ENCODE data around the gene STPG2. TPM values are rescaled to one million over a fixed set of nuclear protein-coding genes. Genes with fewer than 3 reads are reported as not detected.

STPG2 gene
- total RNA-seq, 1 donor from 2014 or later = 0.15 TPM

- ATAC-seq = no peak
- DNase-seq = no peak
- intact Hi-C loops (cut with micrococcal nuclease) = no loop called here
These were observed 275.2 kb downstream of the STPG2 start for GRCh38 chr4:97868097-97868496.

- intact Hi-C loops (cut with micrococcal nuclease) = no loop called here
- no peak for DNase-seq
- ATAC-seq = no peak
These were observed 275.7 kb downstream of the STPG2 start for GRCh38 chr4:97867557-97868091.

GRCh38 chr4:97866821-97867556, 276.3 kb downstream of the STPG2 start:
- DNase-seq (no peak), ATAC-seq (no peak)
- intact Hi-C loops (cut with micrococcal nuclease) = no loop called here

GRCh38 chr4:97851115-97851514, 292.2 kb downstream of the STPG2 start:
- intact Hi-C loops (cut with micrococcal nuclease) = no loop called here
- no peak for DNase-seq
- ATAC-seq = no peak

GRCh38 chr4:97845758-97846157, 297.5 kb downstream of the STPG2 start:
- no peak for ATAC-seq
- intact Hi-C loops (cut with micrococcal nuclease) = no loop called here
- no peak for DNase-seq

GRCh38 chr4:97841512-97841911, 301.8 kb downstream of the STPG2 start:
- intact Hi-C loops (cut with micrococcal nuclease) = no loop called here
- ATAC-seq = no peak

GRCh38 chr4:97836662-97837061, 306.6 kb downstream of the STPG2 start:
- no peak for ATAC-seq
- DNase-seq = no peak
- intact Hi-C loops (cut with micrococcal nuclease) = no loop called here

More at GRCh38 chr4:97841512-97841911, 301.8 kb downstream of the STPG2 start:
- no peak for DNase-seq

GRCh38 chr4:97828646-97829045, 314.6 kb downstream of the STPG2 start:
- DNase-seq (no peak), ATAC-seq (no peak)
- intact Hi-C loops (cut with micrococcal nuclease) = no loop called here

- ATAC-seq (no peak), DNase-seq (no peak)
These were observed 324.0 kb downstream of the STPG2 start for GRCh38 chr4:97819294-97819693.

GRCh38 chr4:97812768-97813167, 330.5 kb downstream of the STPG2 start:
- no peak for DNase-seq
- intact Hi-C loops (cut with micrococcal nuclease) = no loop called here
- no peak for ATAC-seq

More at GRCh38 chr4:97819294-97819693, 324.0 kb downstream of the STPG2 start:
- intact Hi-C loops (cut with micrococcal nuclease) = no loop called here

- no peak for DNase-seq
- no peak for ATAC-seq
- intact Hi-C loops (cut with micrococcal nuclease) = no loop called here
These were observed 356.9 kb downstream of the STPG2 start for GRCh38 chr4:97786306-97786920.

GRCh38 chr4:97778174-97778573, 365.1 kb downstream of the STPG2 start:
- no peak for DNase-seq
- intact Hi-C loops (cut with micrococcal nuclease) = no loop called here
- ATAC-seq = no peak

GRCh38 chr4:97774347-97774989, 368.8 kb downstream of the STPG2 start:
- DNase-seq = no peak
- intact Hi-C loops (cut with micrococcal nuclease) = no loop called here
- ATAC-seq = no peak

- DNase-seq (no peak), ATAC-seq (no peak)
- intact Hi-C loops (cut with micrococcal nuclease) = no loop called here
These were observed 373.1 kb downstream of the STPG2 start for GRCh38 chr4:97770222-97770621.

GRCh38 chr4:97762115-97762512, 381.2 kb downstream of the STPG2 start:
- no peak for DNase-seq
- intact Hi-C loops (cut with micrococcal nuclease) = no loop called here
- ATAC-seq = no peak

- ATAC-seq (no peak), DNase-seq (no peak)
- intact Hi-C loops (cut with micrococcal nuclease) = no loop called here
These were observed 381.7 kb downstream of the STPG2 start for GRCh38 chr4:97761445-97762114.

- ATAC-seq = no peak
- DNase-seq = no peak
- intact Hi-C loops (cut with micrococcal nuclease) = no loop called here
These were observed 383.5 kb downstream of the STPG2 start for GRCh38 chr4:97759785-97760184.

- intact Hi-C loops (cut with micrococcal nuclease) = no loop called here
- ATAC-seq (no peak), DNase-seq (no peak)
These were observed 390.7 kb downstream of the STPG2 start for GRCh38 chr4:97752599-97752998.

- ATAC-seq = no peak
- intact Hi-C loops (cut with micrococcal nuclease) = no loop called here
- no peak for DNase-seq
These were observed 395.3 kb downstream of the STPG2 start for GRCh38 chr4:97747945-97748344.

All from left ventricle myocardium superior (tissue), 1 donor.